Brain microvascular endothelial cell (primary cell): Measurements from ENCODE around the gene FHIP1B.

ENCODE experiments used
- DNase-seq: peaks from one replicate; pipeline ENCODE4 v3.0.0-alpha.2; 2020
- H3K27ac ChIP-seq: fragments of 250-450 bp; sonication (Bioruptor Pico); 2 replicates; pipeline ENCODE4 v1.5.1; 2020; ENCODE audit warnings: mild to moderate bottlenecking, moderate library complexity
- H3K27me3 ChIP-seq: fragments of 250-450 bp; sonication (Bioruptor Pico); replicated peaks from 2 replicates; pipeline ENCODE4 v1.5.1; 2020; ENCODE audit warnings: mild to moderate bottlenecking
- H3K36me3 ChIP-seq: fragments of 250-450 bp; sonication (Bioruptor Pico); replicated peaks from 2 replicates; pipeline ENCODE4 v1.5.1; 2020; ENCODE audit warnings: mild to moderate bottlenecking
- H3K4me3 ChIP-seq: 2 replicates; pipeline ENCODE4 v1.5.1; 2011; ENCODE audit warnings: low read depth, mild to moderate bottlenecking, control low read depth, low read length, moderate library complexity
- in situ Hi-C: cut with HindIII; loops from 2 replicates; pipeline ENCODE4 v1.10.0; 2017; ENCODE audit warnings: low sequenced_read_pairs, low pct_ligation_motif_present
- TF ChIP-seq, protein P1 (sequence below): IDR thresholded peaks from 2 replicates; pipeline ENCODE4 v1.5.1; 2011; ENCODE audit warnings: low read depth, mild to moderate bottlenecking, moderate library complexity, low read length, control low read depth, inconsistent platforms; ENCODE audit errors: missing control alignments

The FHIP1B gene

DNA sequence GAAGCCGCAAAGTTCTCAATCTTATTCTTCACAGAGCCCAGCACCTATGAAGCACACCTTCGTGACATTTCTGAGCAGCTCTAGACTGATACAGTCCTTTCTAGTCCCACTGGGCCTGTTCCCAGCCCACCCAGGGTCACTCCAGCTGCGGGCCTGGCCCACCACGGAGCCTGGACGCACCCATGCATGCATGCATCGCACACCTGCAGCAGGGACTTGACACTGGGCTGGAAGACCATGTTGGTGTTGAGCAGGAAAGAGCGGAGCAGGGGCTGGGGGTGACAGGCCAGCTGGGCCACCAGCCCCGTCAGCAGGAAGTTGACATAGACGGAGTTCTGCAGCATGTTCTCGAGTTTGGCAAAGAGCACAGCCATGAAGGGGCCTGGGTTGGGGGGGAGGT lies 19.9 kb downstream of the FHIP1B start:
- DNase-seq, result no peak
- TF ChIP-seq, protein P1, sequence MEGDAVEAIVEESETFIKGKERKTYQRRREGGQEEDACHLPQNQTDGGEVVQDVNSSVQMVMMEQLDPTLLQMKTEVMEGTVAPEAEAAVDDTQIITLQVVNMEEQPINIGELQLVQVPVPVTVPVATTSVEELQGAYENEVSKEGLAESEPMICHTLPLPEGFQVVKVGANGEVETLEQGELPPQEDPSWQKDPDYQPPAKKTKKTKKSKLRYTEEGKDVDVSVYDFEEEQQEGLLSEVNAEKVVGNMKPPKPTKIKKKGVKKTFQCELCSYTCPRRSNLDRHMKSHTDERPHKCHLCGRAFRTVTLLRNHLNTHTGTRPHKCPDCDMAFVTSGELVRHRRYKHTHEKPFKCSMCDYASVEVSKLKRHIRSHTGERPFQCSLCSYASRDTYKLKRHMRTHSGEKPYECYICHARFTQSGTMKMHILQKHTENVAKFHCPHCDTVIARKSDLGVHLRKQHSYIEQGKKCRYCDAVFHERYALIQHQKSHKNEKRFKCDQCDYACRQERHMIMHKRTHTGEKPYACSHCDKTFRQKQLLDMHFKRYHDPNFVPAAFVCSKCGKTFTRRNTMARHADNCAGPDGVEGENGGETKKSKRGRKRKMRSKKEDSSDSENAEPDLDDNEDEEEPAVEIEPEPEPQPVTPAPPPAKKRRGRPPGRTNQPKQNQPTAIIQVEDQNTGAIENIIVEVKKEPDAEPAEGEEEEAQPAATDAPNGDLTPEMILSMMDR, result no peak
- H3K4me3 ChIP-seq, result no peak overlapping the region
- no peak overlapping the region for H3K27ac ChIP-seq
- H3K27me3 ChIP-seq, result no peaks in the 10 kb centered on the region
- in situ Hi-C loops, result no loop called here
- peaks cover 52% of the 10 kb centered on the region for H3K36me3 ChIP-seq

DNA sequence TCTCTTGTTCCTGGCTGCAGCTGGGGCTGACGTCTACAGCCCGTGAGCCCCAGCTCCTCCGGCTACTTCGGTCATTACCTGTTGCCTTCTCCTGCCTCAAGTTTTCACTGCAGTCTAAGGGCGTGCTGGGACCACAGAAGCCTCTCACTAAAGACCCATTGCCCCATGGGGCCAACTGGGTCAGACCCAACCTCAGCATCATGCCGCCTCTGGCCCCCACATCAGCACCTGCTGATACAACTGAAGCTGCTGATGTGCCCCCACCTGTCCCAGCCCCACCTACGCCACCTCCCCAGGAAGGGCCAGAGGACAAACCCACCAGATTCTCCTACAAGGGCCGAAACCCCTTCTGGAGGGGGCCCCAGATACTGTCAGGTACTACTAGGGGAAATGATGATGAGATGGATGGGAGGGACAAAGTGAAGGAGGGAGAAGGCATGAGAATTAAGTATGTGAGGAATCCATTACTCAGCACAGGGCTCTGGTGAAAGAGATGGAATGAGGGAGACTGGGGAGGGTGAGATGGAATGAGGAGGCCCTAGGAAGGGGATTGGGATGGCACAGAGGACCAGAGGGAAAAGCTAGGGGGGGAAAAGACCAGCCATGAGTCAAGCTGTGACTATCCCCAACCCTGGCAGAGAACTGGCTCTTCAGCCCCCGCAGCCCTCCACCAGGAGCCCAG lies 24.0 kb downstream of the FHIP1B start:
- H3K4me3 ChIP-seq, result no peak overlapping the region
- H3K27me3 ChIP-seq, result no peaks in the 10 kb centered on the region
- DNase-seq, result no peak
- in situ Hi-C loops, result no loop called here
- peaks cover 26% of the 10 kb centered on the region for H3K36me3 ChIP-seq
- TF ChIP-seq, protein P1, result no peak
- no peak overlapping the region for H3K27ac ChIP-seq

DNA sequence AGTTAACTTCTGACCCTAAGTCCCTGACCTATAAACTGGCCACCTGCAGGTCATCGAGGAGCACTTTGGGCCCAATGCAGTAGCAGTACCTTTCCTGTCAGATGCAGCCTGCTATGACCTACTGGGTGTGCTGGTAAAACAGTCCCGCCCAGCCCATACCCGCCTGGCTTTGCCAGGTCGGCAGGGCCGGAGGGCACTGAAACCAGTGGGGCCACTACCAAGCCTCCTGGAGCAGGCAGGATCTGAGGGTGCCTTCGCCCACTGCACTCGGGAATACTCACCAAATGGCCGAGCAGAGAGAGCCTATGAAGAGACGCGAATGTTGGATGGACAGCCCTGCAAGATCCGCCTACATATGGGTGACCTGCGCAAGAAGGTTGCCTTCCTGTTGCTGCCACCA lies 24.6 kb downstream of the FHIP1B start:
- in situ Hi-C loops, result no loop called here
- H3K36me3 ChIP-seq, result peaks cover 24% of the 10 kb centered on the region

DNA sequence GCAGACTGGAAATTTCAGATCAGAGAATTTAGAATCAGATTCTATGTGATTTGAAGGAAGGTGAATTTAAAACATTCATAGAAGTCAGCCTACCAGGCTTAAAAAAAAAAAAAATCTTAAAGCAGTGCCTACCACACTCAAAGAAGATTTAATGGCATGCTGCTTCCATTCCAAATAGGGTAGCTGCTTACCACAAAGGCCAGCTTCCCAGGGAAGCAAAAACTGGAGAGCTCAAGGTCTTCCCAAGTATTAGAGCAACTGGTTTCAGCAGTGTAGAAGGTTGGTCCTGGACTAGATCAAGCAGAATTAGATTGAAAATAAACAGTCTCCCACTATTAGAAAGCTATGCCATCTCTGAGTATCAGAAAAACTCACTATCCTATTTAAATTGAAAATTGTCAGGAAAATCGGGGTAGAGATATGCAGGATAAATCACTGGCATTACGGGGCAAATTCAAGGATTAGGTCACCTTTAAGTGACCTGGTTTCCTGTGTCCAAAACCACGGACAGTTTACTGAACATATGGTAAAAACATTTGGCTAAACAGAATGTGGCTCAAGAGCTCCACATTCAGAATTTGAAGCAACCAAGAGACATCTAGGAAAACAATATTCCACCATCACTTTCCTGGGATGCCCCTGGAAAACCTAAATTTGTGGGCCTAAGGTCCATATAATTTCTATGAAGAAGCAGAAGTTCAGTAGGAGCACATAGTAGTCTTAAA lies 27.8 kb downstream of the FHIP1B start:
- H3K4me3 ChIP-seq, result no peak overlapping the region
- no peak overlapping the region for H3K27ac ChIP-seq
- no peaks in the 10 kb centered on the region for H3K27me3 ChIP-seq
- in situ Hi-C loops, result no loop called here
- peaks cover 10% of the 10 kb centered on the region for H3K36me3 ChIP-seq
- TF ChIP-seq, protein P1, result no peak
- no peak for DNase-seq

More for the DNA sequence above, 24.6 kb downstream of the FHIP1B start:
- no peaks in the 10 kb centered on the region for H3K27me3 ChIP-seq
- no peak overlapping the region for H3K4me3 ChIP-seq
- H3K27ac ChIP-seq, result no peak overlapping the region
- TF ChIP-seq, protein P1, result no peak
- no peak for DNase-seq

DNA sequence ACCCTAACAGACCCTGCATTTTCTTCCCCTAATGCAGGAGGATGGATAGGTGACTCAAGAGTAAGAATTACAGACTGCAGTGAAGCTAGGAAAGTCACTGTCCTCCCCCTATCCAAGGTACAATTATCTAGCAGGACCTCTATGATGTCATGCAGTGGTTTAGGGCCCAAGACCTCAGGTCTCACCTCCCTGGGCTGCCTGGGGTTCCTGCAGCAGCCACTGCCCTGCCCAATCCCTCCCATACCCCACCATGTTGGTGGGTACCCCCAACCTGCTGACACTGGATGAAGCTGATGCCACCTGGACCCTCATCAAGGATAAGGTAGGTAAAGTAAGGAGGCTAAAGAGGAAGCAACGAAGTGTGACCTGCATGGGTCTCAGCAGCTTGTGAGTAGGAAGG lies 29.1 kb downstream of the FHIP1B start, which contains the start of gene C11orf42:
C11orf42 (plus strand) TSS at position 192 of the 400 bp plus-strand sequence; CDS start at position 251, 59 bp downstream.
- Histone ChIP-seq H3K27me3 (no peaks in the 10 kb centered on the region), H3K36me3 (peaks cover 6% of the 10 kb centered on the region), H3K27ac (no peak within 1 kb of the TSS), H3K4me3 (no peak within 1 kb of the TSS)
- TF ChIP-seq, protein P1, result no peak
- no peak for DNase-seq
- in situ Hi-C loops, result no loop called here
